RPMI7951 (cell line): Measurements from ENCODE around the gene DUSP10. TPM values are rescaled to one million over a fixed set of nuclear protein-coding genes. Genes with fewer than 3 reads are reported as not detected.

Source experiments
- DNase-seq: peaks from one replicate; pipeline ENCODE4 v3.0.0-alpha.2; 2012; ENCODE audit warnings: low read depth
- total RNA-seq: library from RNA; depleted of rRNA; stranded (reverse); fragments of >200 nt; shearing (Covaris generic); gene quantifications from 2 replicates; pipeline ENCODE4 v1.2.3, GENCODE V29; 2014; rRNA removed

Gene DUSP10
- total RNA-seq: 27.8 and 35.1 TPM in 2 replicates

- DNase-seq: peak; percentile 99
Measured at GRCh38 chr1:221741703-221742554, at the start of gene DUSP10. Gene DUSP10, minus strand, starts transcription at chr1:221742089. Its CDS starts 2,345 bp downstream, at chr1:221739744.

DNA sequence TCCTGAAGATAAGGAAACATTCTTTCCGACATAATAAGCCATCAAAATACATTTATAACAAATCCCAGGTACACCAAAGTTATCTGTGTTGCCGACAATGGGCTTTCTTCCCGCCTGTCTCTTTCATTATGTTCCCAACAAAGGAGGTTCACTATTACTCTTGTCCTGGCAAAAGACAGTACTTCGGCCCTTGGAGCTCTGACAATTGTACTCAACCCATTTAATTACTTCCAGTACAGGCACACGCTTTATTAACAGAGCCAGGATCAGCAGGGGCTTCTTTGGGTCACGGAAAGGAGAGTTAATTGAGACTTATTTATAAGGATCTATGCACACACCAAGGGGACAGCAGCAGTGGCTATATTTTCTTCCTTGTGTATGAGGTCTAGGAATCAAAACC is 46.6 kb upstream of the DUSP10 start:
- DNase-seq: no peak

- DNase-seq: no peak
Measured at GRCh38 chr1:221786647-221787046, 44.8 kb upstream of the DUSP10 start.

- DNase-seq: peak; percentile 42
Measured at GRCh38 chr1:221783936-221784335, 42.0 kb upstream of the DUSP10 start.

DNA sequence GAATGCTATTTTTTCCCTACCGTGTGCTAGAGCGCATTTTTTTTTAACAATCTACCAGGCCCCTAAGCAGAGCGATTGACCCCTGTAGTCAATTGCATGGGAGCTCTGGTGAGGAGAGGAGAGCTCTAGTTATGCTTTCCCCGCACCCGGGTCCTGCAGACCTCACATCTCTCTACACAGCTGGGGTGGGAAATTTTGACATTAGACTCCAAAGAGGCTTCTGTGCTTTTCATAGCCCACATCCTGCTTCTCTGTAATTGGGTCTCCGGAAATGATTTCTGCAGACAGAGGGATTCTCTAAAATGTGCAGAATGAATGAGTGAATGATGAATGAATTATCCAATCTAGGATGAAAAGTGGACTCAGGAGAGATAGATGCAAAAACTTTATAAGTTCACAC is 41.5 kb upstream of the DUSP10 start:
- peak; percentile 30 for DNase-seq

- no peak for DNase-seq
Measured at GRCh38 chr1:221782970-221783369, 41.1 kb upstream of the DUSP10 start.

DNA sequence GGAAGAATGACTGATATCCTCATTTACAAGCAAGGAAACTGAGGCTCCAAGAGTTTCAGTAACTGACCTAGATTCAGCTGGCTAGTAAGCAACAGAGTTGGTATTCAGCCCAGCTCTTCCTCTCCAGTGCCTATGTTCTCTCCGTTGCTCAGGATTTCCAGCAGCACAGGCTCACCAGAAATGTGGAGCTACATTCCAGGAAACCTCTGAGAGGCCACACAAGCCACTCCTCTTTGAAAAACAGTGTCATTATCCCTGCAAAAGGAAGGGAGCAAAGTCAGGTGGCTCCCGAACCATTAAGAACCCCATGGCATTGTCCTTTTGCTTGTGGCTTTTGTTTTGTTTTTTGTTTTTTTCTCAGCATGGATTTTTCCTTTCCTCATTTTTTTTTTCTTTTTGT is 40.6 kb upstream of the DUSP10 start:
- DNase-seq: peak; percentile 7

DNA sequence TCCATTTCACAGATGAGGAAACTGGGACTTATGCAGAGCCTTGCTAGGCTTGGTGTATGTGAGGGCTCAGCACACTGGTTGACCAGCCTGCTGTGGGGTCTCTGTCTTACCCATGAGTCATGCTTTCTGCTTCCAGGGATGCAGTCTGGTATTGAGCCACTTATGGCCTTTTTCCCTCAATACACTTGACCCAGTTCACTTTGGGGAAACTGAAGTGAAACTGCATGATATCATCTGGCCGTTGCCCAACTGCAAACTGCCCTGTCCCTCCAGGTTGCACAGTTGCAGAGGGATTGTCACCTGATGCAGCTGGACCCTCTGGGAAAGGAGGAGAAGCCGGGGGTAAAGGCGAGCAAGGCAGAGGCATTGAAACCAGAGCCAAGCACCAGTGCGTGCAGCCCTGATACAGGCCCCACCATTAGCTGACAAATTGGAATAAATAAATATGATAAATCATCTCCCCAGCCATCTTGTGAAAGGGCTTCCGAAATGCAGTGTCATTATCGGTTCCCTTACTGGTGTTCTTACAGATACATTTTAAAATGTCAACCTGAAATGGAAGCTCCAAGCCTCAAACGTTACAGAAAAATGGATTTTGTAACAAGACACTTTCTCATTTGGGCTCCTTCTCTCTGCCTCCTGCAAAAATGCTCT is 39.3 kb upstream of the DUSP10 start:
- peak; percentile 22 for DNase-seq

- DNase-seq: no peak
Measured at GRCh38 chr1:221780175-221780574, 38.3 kb upstream of the DUSP10 start.

DNA sequence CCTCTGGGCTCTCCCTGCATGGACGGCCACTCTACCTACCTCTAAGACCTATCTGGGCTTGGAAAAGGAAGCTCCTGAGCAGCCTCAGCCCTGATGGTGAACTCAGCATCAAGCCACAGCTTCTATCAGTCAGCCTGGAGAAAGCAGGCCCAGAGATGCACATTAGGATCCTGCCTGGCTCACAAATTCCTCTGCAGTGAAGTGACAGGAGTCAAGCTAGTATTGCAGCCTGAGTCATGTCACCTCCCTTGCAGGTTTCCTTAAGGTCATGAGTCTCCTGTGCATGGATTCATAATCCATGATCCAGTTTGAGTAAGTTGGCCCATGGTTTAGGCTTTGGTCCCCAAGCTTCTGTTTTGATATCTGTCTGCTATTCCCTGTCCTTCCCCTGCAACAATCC is 37.9 kb upstream of the DUSP10 start:
- DNase-seq: no peak

GRCh38 chr1:221778535-221779142 is 36.8 kb upstream of the DUSP10 start:
- no peak for DNase-seq

GRCh38 chr1:221778125-221778524 is 36.2 kb upstream of the DUSP10 start:
- no peak for DNase-seq

DNA sequence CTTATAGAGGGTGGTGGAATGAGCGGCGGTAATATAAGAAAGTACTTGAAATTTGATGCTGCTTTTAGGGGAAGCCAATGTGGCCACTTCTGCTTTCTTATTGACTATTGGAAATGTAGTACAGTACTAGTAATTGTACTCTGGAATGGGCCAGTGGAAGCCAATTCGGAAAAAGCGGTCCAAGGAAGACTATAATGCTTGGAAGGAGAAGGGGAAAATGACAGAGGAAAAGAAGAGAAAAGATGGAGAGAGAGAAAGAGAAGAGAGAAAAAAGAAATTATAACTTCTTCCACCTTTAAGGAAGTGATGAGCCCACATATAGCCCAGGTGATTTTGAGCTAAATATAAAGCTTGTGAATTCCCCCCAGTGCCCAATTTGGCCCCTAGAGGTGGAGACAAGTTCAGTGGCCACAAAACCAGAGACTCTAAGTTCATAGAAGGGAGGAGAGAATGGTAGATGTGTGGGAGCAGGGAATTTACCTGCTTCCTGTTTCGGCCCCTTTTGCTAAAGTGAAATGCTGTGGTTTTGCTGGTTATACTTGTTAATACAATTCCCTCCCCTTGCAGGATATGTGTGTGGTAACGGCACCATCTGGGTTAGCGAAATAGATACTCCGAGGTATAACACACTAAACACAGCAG is 35.7 kb upstream of the DUSP10 start:
- no peak for DNase-seq

DNA sequence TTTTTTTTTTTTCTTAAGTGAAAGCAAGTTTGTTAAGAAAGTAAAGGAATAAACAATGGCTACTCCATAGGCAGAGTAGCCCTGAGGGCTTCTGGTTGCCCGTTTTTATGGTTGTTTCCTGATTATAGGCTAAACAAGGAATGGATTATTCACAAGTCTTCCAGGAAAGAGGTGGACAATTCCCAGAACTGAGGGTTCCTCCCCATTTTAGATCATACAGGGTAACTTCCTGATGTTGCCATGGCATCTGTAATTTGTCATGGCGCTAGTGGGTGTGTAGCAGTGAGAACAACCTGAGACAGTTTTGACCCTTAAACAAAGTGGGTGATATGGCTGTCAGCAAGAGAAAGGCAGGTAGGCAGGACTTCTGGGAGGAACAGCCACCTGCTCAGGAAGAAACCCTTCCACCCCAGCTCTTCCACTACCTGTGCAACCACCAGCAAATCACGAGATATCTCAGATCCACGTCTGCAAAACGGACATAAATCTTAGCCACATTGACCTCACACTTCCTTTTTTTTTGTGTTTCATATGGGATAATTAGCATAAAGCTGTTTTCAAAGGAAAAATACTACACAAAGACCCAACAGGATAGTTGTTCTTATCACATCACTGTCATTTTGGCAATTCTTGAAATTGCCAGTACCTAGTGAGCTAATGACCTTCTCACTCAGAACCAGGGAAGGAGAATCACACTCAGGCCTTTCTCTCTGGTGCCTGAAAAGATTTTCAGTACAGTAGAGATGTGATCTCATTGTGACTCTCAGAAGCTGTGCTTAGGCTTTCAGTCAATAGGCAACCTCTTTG is 34.8 kb upstream of the DUSP10 start:
- peak; percentile 36 for DNase-seq

- no peak for DNase-seq
Measured at GRCh38 chr1:221775206-221775605, 33.3 kb upstream of the DUSP10 start.

DNA sequence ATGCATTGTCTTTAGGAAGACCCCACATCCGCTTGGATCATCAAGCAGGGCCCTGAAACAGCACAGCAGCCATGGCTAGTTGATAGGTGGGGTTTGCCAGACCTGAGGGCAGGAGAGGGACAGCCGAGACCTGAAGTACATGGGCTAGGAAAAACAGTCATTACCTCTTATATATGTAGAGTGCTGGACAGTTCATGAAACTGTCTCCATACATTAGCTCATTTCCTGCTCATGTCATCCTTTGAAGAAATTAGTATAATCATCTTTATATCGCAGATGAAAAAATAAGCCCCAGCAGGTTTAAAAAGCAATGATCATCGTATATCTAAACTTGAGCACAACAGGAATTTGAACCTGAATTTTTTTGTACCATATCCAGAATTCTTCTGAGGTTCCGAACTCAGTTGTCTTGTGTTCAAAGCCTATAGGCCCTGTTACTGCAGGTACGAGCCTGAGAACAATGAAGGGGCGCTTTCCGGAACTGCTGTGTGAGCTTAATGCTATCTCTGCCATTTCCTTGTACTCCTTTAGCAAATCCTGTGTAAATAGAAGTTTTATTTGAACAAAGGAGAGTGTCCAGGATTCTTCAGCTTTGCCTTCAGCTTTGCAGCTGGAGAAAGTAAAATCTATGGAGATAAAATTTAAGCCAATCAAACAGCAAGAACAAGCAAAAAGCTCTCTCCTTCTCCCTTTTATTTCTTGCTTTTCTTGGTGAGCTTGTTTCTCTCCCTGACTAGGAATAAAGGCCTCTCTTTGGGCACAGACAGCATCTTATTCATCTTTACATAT is 32.4 kb upstream of the DUSP10 start:
- DNase-seq: no peak

- no peak for DNase-seq
Measured at GRCh38 chr1:221773383-221773782, 31.5 kb upstream of the DUSP10 start.

DNA sequence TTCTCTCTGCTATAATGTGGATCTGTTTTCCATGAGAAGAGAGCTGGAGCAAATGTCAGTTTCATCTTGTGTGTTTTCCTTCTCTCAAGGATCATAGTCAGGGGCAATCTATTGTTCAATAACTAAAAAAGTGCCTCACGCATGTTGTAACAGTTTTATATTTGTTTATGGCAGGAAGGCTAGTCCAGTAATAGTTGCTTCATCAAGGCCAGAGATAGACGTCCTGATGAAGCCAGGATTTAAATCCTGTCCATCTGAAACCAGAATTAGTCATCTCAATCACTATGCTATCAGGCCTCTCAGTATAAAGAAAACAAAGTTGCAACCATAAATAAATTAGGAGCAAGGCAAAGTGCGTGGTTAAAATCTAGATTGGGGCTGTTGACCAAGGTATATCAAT is 30.2 kb upstream of the DUSP10 start:
- peak; percentile 26 for DNase-seq

DNA sequence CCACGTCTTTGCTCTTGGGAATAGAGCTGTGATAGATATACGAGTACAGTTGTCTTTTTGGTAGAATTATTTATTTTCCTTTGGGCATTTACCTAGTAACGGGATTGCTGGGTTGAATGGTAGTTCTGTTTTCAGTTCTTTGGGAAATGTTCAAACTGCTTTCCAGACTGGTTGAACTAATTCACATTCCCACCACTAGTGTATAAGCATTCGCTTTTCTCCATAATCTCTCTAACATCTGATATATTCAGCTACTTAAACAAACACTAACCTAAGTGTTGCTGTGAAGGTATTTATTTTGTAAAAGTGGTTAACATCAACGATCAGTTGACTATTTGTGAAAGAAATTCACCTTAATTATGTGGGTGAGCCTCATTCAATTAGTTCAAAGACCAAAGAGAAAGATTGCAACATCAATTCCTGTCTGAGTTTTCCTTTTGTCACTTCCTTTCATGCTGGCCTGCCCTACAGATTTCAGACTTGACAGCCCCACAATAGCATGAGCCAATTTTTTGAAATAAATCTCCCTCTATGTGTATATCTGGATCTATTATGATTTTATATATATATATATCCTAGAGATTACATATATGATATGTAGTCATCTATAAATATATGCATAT is 26.7 kb upstream of the DUSP10 start:
- DNase-seq: peak; percentile 12

- peak; percentile 84 for DNase-seq
Measured at GRCh38 chr1:221766210-221766609, 24.3 kb upstream of the DUSP10 start.
